Astrocyte (in vitro differentiated cells and primary cell): ENCODE data around the gene SUFU. TPM values are rescaled to one million over a fixed set of nuclear protein-coding genes. Genes with fewer than 3 reads are reported as not detected.

Experiments
- DNase-seq: peaks from one replicate; pipeline ENCODE4 v3.0.0-alpha.2; 2010; ENCODE audit warnings: low read depth
- FAIRE-seq: peaks from 2 replicates; lab custom pipeline; 2011; peaks lifted over from hg19 to GRCh38; lab: Jason Lieb, UNC
- H2AFZ ChIP-seq: 2 replicates; pipeline ENCODE4 v1.6.0; 2012; ENCODE audit warnings: low read depth, low read length, inconsistent platforms
- H3K27ac ChIP-seq: 2 replicates; pipeline ENCODE4 v1.5.1; 2011; ENCODE audit warnings: low read depth, low read length, inconsistent platforms
- H3K27me3 ChIP-seq: 2 replicates; pipeline ENCODE4 v1.6.0; 2011; ENCODE audit warnings: low read length, inconsistent platforms; ENCODE audit not compliant: insufficient read depth
- H3K36me3 ChIP-seq: 2 replicates; pipeline ENCODE4 v1.5.1; 2011; ENCODE audit warnings: low read length, inconsistent platforms; ENCODE audit not compliant: insufficient read depth
- H3K4me1 ChIP-seq: 2 replicates; pipeline ENCODE4 v1.5.1; 2011; ENCODE audit warnings: low read length, inconsistent platforms; ENCODE audit not compliant: insufficient read depth
- H3K4me2 ChIP-seq: 2 replicates; pipeline ENCODE4 v1.6.0; 2012; ENCODE audit warnings: low read length, inconsistent platforms
- H3K4me3 ChIP-seq: 2 replicates; pipeline ENCODE4 v1.5.1; 2011; ENCODE audit warnings: low read depth, mild to moderate bottlenecking, low read length, inconsistent platforms; ENCODE audit not compliant: insufficient read depth
- H3K79me2 ChIP-seq: 2 replicates; pipeline ENCODE4 v1.6.0; 2012; ENCODE audit warnings: mild to moderate bottlenecking, low read length, inconsistent platforms; ENCODE audit not compliant: insufficient read depth
- H3K9ac ChIP-seq: 2 replicates; pipeline ENCODE4 v1.6.0; 2012; ENCODE audit warnings: mild to moderate bottlenecking, low read length, inconsistent platforms
- H3K9me3 ChIP-seq: 2 replicates; pipeline ENCODE4 v1.5.1; 2012; ENCODE audit warnings: low read depth, mild to moderate bottlenecking, low read length, inconsistent platforms; ENCODE audit not compliant: insufficient read depth
- H4K20me1 ChIP-seq: 2 replicates; pipeline ENCODE4 v1.6.0; 2012; ENCODE audit warnings: low read length, inconsistent platforms; ENCODE audit not compliant: insufficient read depth
- H3K27ac Mint-ChIP-seq: one replicate; pipeline ENCODE4 v1.8.0; 2021; ENCODE audit warnings: mild to moderate bottlenecking, mixed read lengths; ENCODE audit not compliant: unreplicated experiment
- H3K27me3 Mint-ChIP-seq: one replicate; pipeline ENCODE4 v1.8.0; 2021; ENCODE audit warnings: low read depth, mixed read lengths; ENCODE audit not compliant: unreplicated experiment
- H3K36me3 Mint-ChIP-seq: one replicate; pipeline ENCODE4 v1.8.0; 2021; ENCODE audit warnings: low read depth, mixed read lengths; ENCODE audit not compliant: unreplicated experiment
- H3K4me1 Mint-ChIP-seq: one replicate; pipeline ENCODE4 v1.8.0; 2021; ENCODE audit warnings: low read depth, mixed read lengths; ENCODE audit not compliant: unreplicated experiment
- H3K4me3 Mint-ChIP-seq: one replicate; pipeline ENCODE4 v1.8.0; 2021; ENCODE audit warnings: mild to moderate bottlenecking, moderate library complexity, mixed read lengths; ENCODE audit not compliant: unreplicated experiment
- H3K9me3 Mint-ChIP-seq: one replicate; pipeline ENCODE4 v1.8.0; 2021; ENCODE audit warnings: mild to moderate bottlenecking, mixed read lengths; ENCODE audit not compliant: unreplicated experiment
- CTCF ChIP-seq: IDR thresholded peaks from 2 replicates; pipeline ENCODE4 v1.5.1; 2011; ENCODE audit warnings: low read depth, mild to moderate bottlenecking, inconsistent platforms, low read length, moderate library complexity; ENCODE audit not compliant: insufficient read depth
- EZH2 ChIP-seq: IDR thresholded peaks from 2 replicates; pipeline ENCODE4 v1.6.1; 2012; ENCODE audit warnings: mild to moderate bottlenecking, low read length, inconsistent platforms; ENCODE audit not compliant: insufficient read depth
- total RNA-seq: library from RNA; stranded (reverse); gene quantifications from 2 replicates; pipeline ENCODE4 v1.2.1, GENCODE V29; 2021

Gene SUFU
- total RNA-seq, 1 donor from 2014 or later: 25.8 TPM

DNA sequence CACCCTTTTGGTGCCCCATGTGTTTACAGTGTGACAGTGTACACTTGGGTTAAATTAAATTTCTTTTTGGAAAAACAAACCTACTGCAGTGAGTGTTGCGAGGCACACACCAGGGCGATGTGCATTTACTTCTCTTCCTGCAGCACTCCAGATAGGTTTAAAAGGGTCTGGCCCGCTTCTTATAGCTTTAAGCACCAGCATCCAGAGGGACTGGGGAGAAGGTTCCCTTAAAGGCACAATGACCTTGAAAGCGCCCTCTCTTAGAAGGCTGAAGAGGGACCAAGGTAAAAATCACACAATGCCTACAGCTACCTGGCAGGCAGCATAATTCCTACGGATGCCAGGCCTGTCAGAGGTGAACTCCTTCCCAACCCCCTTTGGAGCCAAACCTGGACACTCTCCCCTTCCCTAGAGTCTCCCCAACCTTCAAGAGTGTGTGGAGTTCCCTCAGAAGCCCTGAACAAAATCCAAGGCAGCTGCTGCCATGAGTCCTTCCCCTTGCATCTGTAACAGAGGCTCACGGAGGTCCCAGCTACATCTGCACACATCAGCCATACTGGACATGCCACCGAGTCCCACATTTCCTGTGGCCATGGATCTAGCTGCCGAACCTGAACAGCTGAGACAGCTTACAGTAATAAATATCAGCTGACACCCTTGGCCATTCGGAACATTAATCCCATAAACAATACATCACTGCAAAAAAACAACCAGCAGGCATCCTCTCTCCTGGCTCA is 173.7 kb downstream of the SUFU start:
- H3K4me1 ChIP-seq: peaks cover 38% of the 10 kb centered on the region
- H3K9ac ChIP-seq: peak overlapping the region; percentile 78
- Mint-ChIP-seq H3K27ac (peak overlapping the region; percentile 100), H3K4me1 (peaks cover 62% of the 10 kb centered on the region), H3K27me3 (no peaks in the 10 kb centered on the region), H3K4me3 (peak overlapping the region; percentile 4), H3K9me3 (no peaks in the 10 kb centered on the region), H3K36me3 (peaks cover 11% of the 10 kb centered on the region)
- no peak for FAIRE-seq
- DNase-seq: no peak
- H4K20me1 ChIP-seq: no peaks in the 10 kb centered on the region
- no peaks in the 10 kb centered on the region for H3K79me2 ChIP-seq
- H2AFZ ChIP-seq: no peak overlapping the region
- H3K4me3 ChIP-seq: no peak overlapping the region
- TF ChIP-seq CTCF: no peak
- no peak for TF ChIP-seq EZH2
- no peak overlapping the region for H3K27ac ChIP-seq
- no peaks in the 10 kb centered on the region for H3K9me3 ChIP-seq
- H3K36me3 ChIP-seq: no peaks in the 10 kb centered on the region
- no peaks in the 10 kb centered on the region for H3K27me3 ChIP-seq
- H3K4me2 ChIP-seq: peak overlapping the region; percentile 83

DNA sequence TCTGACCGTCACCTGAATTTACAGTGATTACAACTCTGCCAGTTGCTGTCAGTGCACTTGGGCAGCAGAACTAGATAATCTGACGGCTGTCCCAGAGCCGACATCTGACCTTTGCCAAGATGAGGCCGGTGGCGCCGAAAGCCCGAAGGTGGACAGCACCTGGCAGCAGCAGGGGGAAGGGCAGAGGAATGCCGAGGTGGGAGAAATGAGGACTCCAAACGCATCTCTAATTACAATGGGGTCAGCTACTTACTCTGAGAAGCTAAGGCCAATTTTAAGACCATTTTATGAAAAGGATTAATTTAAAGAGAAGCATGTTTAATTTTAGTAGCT is 174.3 kb downstream of the SUFU start:
- Mint-ChIP-seq H3K9me3 (no peaks in the 10 kb centered on the region), H3K27ac (peak overlapping the region; percentile 100), H3K27me3 (no peaks in the 10 kb centered on the region), H3K4me3 (no peak overlapping the region), H3K36me3 (peaks cover 13% of the 10 kb centered on the region), H3K4me1 (peaks cover 61% of the 10 kb centered on the region)
- no peak overlapping the region for H3K27ac ChIP-seq
- H3K79me2 ChIP-seq: no peaks in the 10 kb centered on the region
- no peak overlapping the region for H3K4me2 ChIP-seq
- H3K27me3 ChIP-seq: no peaks in the 10 kb centered on the region
- no peaks in the 10 kb centered on the region for H3K9me3 ChIP-seq
- H4K20me1 ChIP-seq: no peaks in the 10 kb centered on the region
- no peak overlapping the region for H2AFZ ChIP-seq
- FAIRE-seq (no peak), DNase-seq (no peak)
- TF ChIP-seq EZH2 (no peak), CTCF (no peak)
- no peak overlapping the region for H3K4me3 ChIP-seq
- H3K4me1 ChIP-seq: peaks cover 38% of the 10 kb centered on the region
- no peak overlapping the region for H3K9ac ChIP-seq
- no peaks in the 10 kb centered on the region for H3K36me3 ChIP-seq

DNA sequence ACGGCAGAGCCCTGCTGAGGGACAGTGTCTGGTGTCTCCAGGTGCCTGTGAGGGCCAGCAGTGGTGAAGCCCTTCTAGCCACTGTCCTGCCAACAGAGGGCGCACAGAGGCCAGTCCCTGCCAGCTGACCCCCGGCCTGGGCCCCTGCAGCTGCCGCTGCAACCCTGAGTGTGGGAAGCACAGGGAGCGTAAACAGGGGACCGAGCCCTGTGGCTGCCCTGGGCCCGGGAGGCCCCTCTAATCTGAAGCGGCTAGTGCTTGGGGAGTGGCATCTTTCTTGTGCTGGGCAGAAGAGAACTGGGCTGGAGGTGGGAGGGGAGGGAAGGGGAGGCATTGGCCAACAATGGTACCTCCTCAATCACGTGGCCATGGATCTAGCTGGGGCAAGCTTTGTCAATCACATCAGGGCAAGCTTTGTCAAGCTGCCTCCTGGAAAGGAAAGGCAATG is 175.1 kb downstream of the SUFU start:
- TF ChIP-seq CTCF: peak; percentile 44
- no peak for TF ChIP-seq EZH2
- Histone ChIP-seq H3K9me3 (no peaks in the 10 kb centered on the region), H3K9ac (no peak overlapping the region), H3K27me3 (no peaks in the 10 kb centered on the region), H3K4me2 (no peak overlapping the region), H3K36me3 (no peaks in the 10 kb centered on the region), H3K79me2 (no peaks in the 10 kb centered on the region), H4K20me1 (no peaks in the 10 kb centered on the region), H3K4me1 (peaks cover 32% of the 10 kb centered on the region), H3K4me3 (no peak overlapping the region), H3K27ac (no peak overlapping the region), H2AFZ (no peak overlapping the region)
- Mint-ChIP-seq H3K9me3 (no peaks in the 10 kb centered on the region), H3K4me3 (peak overlapping the region; percentile 40), H3K4me1 (peaks cover 53% of the 10 kb centered on the region), H3K27ac (peak overlapping the region; percentile 43), H3K27me3 (no peaks in the 10 kb centered on the region), H3K36me3 (peaks cover 19% of the 10 kb centered on the region)
- DNase-seq (no peak), FAIRE-seq (no peak)
